HCT116 (cell line): ENCODE results near the gene ACP1. TPM values are rescaled to one million over a fixed set of nuclear protein-coding genes. Genes with fewer than 3 reads are reported as not detected.

Experiments
- ATAC-seq: fragments of 200-7000 bp; cut with Tn5 transposase; 2 replicates; pipeline ENCODE4 v1.9.1; 2020; ENCODE audit warnings: mild to moderate bottlenecking, moderate library complexity
- BruUV-seq: library from RNA; stranded (reverse); fragments of 400-500 nt; replicated peaks from 2 replicates; lab custom pipeline; 2021; lab: Mats Ljungman, UMichigan
- CTCF ChIA-PET: fragments of 300-600 bp; sonication (Branson Sonifier 250); formaldehyde crosslinking; loops from one replicate; lab custom pipeline; 2021; ENCODE audit warnings: antibody characterized with exemption; lab: Charles Lee
- POLR2A ChIA-PET: fragments of 300-600, 350-600 bp; sonication (Branson Sonifier 250); formaldehyde crosslinking; loops from one replicate; lab custom pipeline; 2021; ENCODE audit warnings: antibody characterized with exemption; lab: Charles Lee
- RAD21 ChIA-PET, 2 experiments: fragments of 300-600 bp; sonication (Branson Sonifier 250); formaldehyde crosslinking; loops; one replicate each; lab custom pipeline; 2023; ENCODE audit warnings: low total read pairs in 2 of 2; ENCODE audit not compliant: uncharacterized antibody in 2 of 2, unreplicated experiment in 2 of 2, low non-redundant PET in 1 of 2; lab: Charles Lee
- DNase-seq: peaks from one replicate; pipeline ENCODE4 v3.0.0-alpha.2; 2010; ENCODE audit warnings: low read depth, low spot score
- H2AFZ ChIP-seq: fragments of 200-600 bp; shearing (Covaris generic), sonication (generic); 2 replicates; pipeline ENCODE4 v1.6.1; 2017; ENCODE audit warnings: low read depth, mixed run types, mixed read lengths, antibody characterized with exemption, low read length; ENCODE audit not compliant: poor library complexity, severe bottlenecking
- H3K27ac ChIP-seq: 2 replicates; pipeline ENCODE4 v1.5.1; 2012; ENCODE audit warnings: low read depth, low read length
- H3K27me3 ChIP-seq: fragments of 200-600 bp; sonication (generic); 2 replicates; pipeline ENCODE4 v1.6.1; 2016; ENCODE audit warnings: mixed run types, low read length, mixed read lengths; ENCODE audit not compliant: insufficient read depth
- H3K36me3 ChIP-seq, 2 experiments: fragments of 200-500 bp in 1 of 2; fragments of 200-600 bp in 1 of 2; sonication (Bioruptor generic) in 1 of 2; sonication (generic) in 1 of 2; 2 replicates each; pipeline versions ENCODE4 v1.5.1 to v1.6.1; 2014 to 2016; ENCODE audit warnings: low read length in 2 of 2, inconsistent platforms in 1 of 2, mixed read lengths in 1 of 2, mixed run types in 1 of 2; ENCODE audit not compliant: insufficient read depth in 2 of 2, control insufficient read depth in 1 of 2
- H3K4me1 ChIP-seq, 2 experiments: fragments of 200-600 bp in 1 of 2; sonication (generic) in 1 of 2; 2 replicates each; pipeline versions ENCODE4 v1.5.1 to v1.6.1; 2012 to 2017; ENCODE audit warnings: low read length in 2 of 2, inconsistent platforms in 1 of 2, mild to moderate bottlenecking in 1 of 2, mixed read lengths in 1 of 2, mixed run types in 1 of 2, moderate library complexity in 1 of 2; ENCODE audit not compliant: insufficient read depth in 2 of 2, control insufficient read depth in 1 of 2
- H3K4me2 ChIP-seq: fragments of 200-600 bp; sonication (generic); 2 replicates; pipeline ENCODE4 v1.6.1; 2017; ENCODE audit warnings: mixed run types, low read length, mixed read lengths
- H3K4me3 ChIP-seq, 2 experiments: fragments of 200-600 bp in 1 of 2; sonication (generic) in 1 of 2; replicated peaks in 1 of 2; 2 replicates each; pipeline ENCODE4 v1.5.1; 2011 to 2016; ENCODE audit warnings: low read length in 2 of 2, control low read depth in 1 of 2, low read depth in 1 of 2, mild to moderate bottlenecking in 1 of 2, mixed read lengths in 1 of 2, mixed run types in 1 of 2
- H3K79me2 ChIP-seq: fragments of 200-600 bp; sonication (generic); 2 replicates; pipeline ENCODE4 v1.6.1; 2017; ENCODE audit warnings: mild to moderate bottlenecking, mixed run types, low read length, moderate library complexity, mixed read lengths; ENCODE audit not compliant: insufficient read depth
- H3K9ac ChIP-seq: fragments of 200-600 bp; sonication (generic); 2 replicates; pipeline ENCODE4 v1.6.1; 2016; ENCODE audit warnings: low read length, mixed read lengths
- H3K9me2 ChIP-seq: fragments of 200-600 bp; sonication (generic), shearing (Covaris generic); 2 replicates; pipeline ENCODE4 v1.6.1; 2017; ENCODE audit warnings: mixed run types, mild to moderate bottlenecking, moderate library complexity; ENCODE audit not compliant: insufficient read depth
- H3K9me3 ChIP-seq, 2 experiments: fragments of 200-500 bp in 1 of 2; fragments of 200-600 bp in 1 of 2; sonication (Bioruptor generic) in 1 of 2; sonication (generic) in 1 of 2; 2 replicates each; pipeline ENCODE4 v1.6.1; 2014 to 2017; ENCODE audit warnings: low read length in 2 of 2, mixed read lengths in 2 of 2, inconsistent platforms in 1 of 2, low read depth in 1 of 2, mild to moderate bottlenecking in 1 of 2, mixed run types in 1 of 2, moderate library complexity in 1 of 2; ENCODE audit not compliant: control insufficient read depth in 1 of 2, insufficient read depth in 1 of 2
- H4K20me1 ChIP-seq: fragments of 200-600 bp; sonication (generic), shearing (Covaris generic); 2 replicates; pipeline ENCODE4 v1.6.1; 2017; ENCODE audit warnings: mixed run types, mild to moderate bottlenecking, moderate library complexity; ENCODE audit not compliant: insufficient read depth
- ATF3 ChIP-seq: IDR thresholded peaks from 2 replicates; pipeline ENCODE4 v1.6.1; 2012
- ELF1 ChIP-seq: IDR thresholded peaks from 2 replicates; pipeline ENCODE4 v1.6.1; 2012; ENCODE audit warnings: low read depth, borderline replicate concordance
- EZH2phosphoT487 ChIP-seq: fragments of 200-600 bp; IDR thresholded peaks from 2 replicates; pipeline ENCODE4 v1.6.1; 2018; ENCODE audit warnings: antibody characterized with exemption, borderline replicate concordance
- FOSL1 ChIP-seq: IDR thresholded peaks from 2 replicates; pipeline ENCODE4 v1.6.1; 2012; ENCODE audit warnings: low read depth
- JUND ChIP-seq: IDR thresholded peaks from 2 replicates; pipeline ENCODE4 v1.6.1; 2012
- POLR2A ChIP-seq: IDR thresholded peaks from 2 replicates; pipeline ENCODE4 v1.7.0; 2011; ENCODE audit warnings: borderline replicate concordance; ENCODE audit not compliant: insufficient read depth, insufficient read length; ENCODE audit errors: extremely low read depth
- SP1 ChIP-seq: IDR thresholded peaks from 2 replicates; pipeline ENCODE4 v1.6.1; 2012; ENCODE audit warnings: low read depth
- SRF ChIP-seq: IDR thresholded peaks from 2 replicates; pipeline ENCODE4 v1.6.1; 2012; ENCODE audit warnings: low read depth
- TCF7L2 ChIP-seq: IDR thresholded peaks from 2 replicates; pipeline ENCODE4 v1.7.0; 2011; ENCODE audit warnings: borderline replicate concordance, inconsistent platforms; ENCODE audit not compliant: insufficient read depth, insufficient read length; ENCODE audit errors: extremely low read depth
- YY1 ChIP-seq: IDR thresholded peaks from 2 replicates; pipeline ENCODE4 v1.6.1; 2011; ENCODE audit warnings: low read length, low read depth, moderate library complexity, mild to moderate bottlenecking; ENCODE audit not compliant: insufficient replicate concordance; ENCODE audit errors: extremely low read depth
- intact Hi-C: fragments of 100-400 bp; cut with micrococcal nuclease; formaldehyde crosslinking; loops from 2 replicates; pipeline ENCODE4 v1.10.0; 2022
- total RNA-seq: library from RNA; stranded (reverse); gene quantifications from one replicate; pipeline ENCODE4 v1.2.1, GENCODE V29; 2021; ENCODE audit not compliant: unreplicated experiment
- TF ChIP-seq, protein P1 (sequence below), 3 experiments: fragments of 200-600 bp in 1 of 3; sonication (generic) in 1 of 3; IDR thresholded peaks in 2 of 3; conservative IDR thresholded peaks in 1 of 3; 2 replicates each; pipeline ENCODE4 v1.5.1; 2012 to 2017; ENCODE audit warnings: low read depth in 2 of 3, low read length in 2 of 3, antibody characterized with exemption in 1 of 3, borderline replicate concordance in 1 of 3, control low read depth in 1 of 3, mild to moderate bottlenecking in 1 of 3, mixed read lengths in 1 of 3, mixed run types in 1 of 3, moderate library complexity in 1 of 3; ENCODE audit not compliant: insufficient read depth in 1 of 3
- TF ChIP-seq, protein P2 (sequence below): IDR thresholded peaks from 2 replicates; pipeline ENCODE4 v1.6.1; 2011; ENCODE audit warnings: mild to moderate bottlenecking, low read length, moderate library complexity; ENCODE audit not compliant: insufficient replicate concordance; ENCODE audit errors: extremely low read depth

Gene ACP1
- total RNA-seq, 1 experiment from 2014 or later: 113 TPM

- Histone ChIP-seq H3K9ac (no peak overlapping the region), H3K4me1 (no peaks in the 10 kb centered on the region), H3K79me2 (peaks cover 10% of the 10 kb centered on the region; the same call in 1 of the 2 replicates), H3K9me2 (no peaks in the 10 kb centered on the region), H3K9me3 (no peaks in the 10 kb centered on the region), H2AFZ (no peak overlapping the region), H3K36me3 (peaks cover 7 to 14% of the 10 kb centered on the region in 2 experiments; a peak in 2 of 4 replicates), H4K20me1 (0 out of 2 replicates have a peak, but pooled peaks cover 1% of the 10 kb centered on the region), H3K27me3 (no peaks in the 10 kb centered on the region), H3K4me2 (no peak overlapping the region), H3K27ac (no peak overlapping the region), H3K4me3 (no peak overlapping the region)
- no peak for DNase-seq
- ChIA-PET RAD21 (no interaction called here), POLR2A (no interaction called here), CTCF (no interaction called here)
- no TSS peak for BruUV-seq
- no peak for ATAC-seq
- intact Hi-C loops: no loop called here
- no peak for TF ChIP-seq SP1
- no peak for TF ChIP-seq JUND
- TF ChIP-seq ATF3: no peak
- no peak for TF ChIP-seq FOSL1
- no peak for TF ChIP-seq TCF7L2
- TF ChIP-seq ELF1: no peak
Measured at GRCh38 chr2:284896-285492, 20.2 kb downstream of the ACP1 start.

- intact Hi-C loops: no loop called here
- no peaks in the 10 kb centered on the region for H3K27me3 ChIP-seq
- POLR2A ChIA-PET: no interaction called here
- no peak overlapping the region for H3K27ac ChIP-seq
- RAD21 ChIA-PET: no interaction called here
- H3K4me2 ChIP-seq: no peak overlapping the region
- no peaks in the 10 kb centered on the region for H3K9me3 ChIP-seq
- H3K36me3 ChIP-seq: peaks cover 3 to 9% of the 10 kb centered on the region in 2 experiments; a peak in 1 of 4 replicates
- no peak for ATAC-seq
- no peaks in the 10 kb centered on the region for H3K9me2 ChIP-seq
- H2AFZ ChIP-seq: no peak overlapping the region
- no peaks in the 10 kb centered on the region for H4K20me1 ChIP-seq
- CTCF ChIA-PET: no interaction called here
- H3K9ac ChIP-seq: no peak overlapping the region
- TF ChIP-seq, protein P1, sequence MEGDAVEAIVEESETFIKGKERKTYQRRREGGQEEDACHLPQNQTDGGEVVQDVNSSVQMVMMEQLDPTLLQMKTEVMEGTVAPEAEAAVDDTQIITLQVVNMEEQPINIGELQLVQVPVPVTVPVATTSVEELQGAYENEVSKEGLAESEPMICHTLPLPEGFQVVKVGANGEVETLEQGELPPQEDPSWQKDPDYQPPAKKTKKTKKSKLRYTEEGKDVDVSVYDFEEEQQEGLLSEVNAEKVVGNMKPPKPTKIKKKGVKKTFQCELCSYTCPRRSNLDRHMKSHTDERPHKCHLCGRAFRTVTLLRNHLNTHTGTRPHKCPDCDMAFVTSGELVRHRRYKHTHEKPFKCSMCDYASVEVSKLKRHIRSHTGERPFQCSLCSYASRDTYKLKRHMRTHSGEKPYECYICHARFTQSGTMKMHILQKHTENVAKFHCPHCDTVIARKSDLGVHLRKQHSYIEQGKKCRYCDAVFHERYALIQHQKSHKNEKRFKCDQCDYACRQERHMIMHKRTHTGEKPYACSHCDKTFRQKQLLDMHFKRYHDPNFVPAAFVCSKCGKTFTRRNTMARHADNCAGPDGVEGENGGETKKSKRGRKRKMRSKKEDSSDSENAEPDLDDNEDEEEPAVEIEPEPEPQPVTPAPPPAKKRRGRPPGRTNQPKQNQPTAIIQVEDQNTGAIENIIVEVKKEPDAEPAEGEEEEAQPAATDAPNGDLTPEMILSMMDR (IDR thresholded peaks at IDR 0.05 in 2 of 3, conservative IDR thresholded peaks at IDR 0.05 in 1 of 3; ENCODE audit: borderline replicate concordance in 1 of 3, insufficient read depth in 1 of 3, low read depth in 2 of 3, low read length in 2 of 3): no peak
- TF ChIP-seq YY1: no peak
- no peak for TF ChIP-seq POLR2A
- TF ChIP-seq ATF3: no peak
- TF ChIP-seq SP1: no peak
- TF ChIP-seq, protein P2, sequence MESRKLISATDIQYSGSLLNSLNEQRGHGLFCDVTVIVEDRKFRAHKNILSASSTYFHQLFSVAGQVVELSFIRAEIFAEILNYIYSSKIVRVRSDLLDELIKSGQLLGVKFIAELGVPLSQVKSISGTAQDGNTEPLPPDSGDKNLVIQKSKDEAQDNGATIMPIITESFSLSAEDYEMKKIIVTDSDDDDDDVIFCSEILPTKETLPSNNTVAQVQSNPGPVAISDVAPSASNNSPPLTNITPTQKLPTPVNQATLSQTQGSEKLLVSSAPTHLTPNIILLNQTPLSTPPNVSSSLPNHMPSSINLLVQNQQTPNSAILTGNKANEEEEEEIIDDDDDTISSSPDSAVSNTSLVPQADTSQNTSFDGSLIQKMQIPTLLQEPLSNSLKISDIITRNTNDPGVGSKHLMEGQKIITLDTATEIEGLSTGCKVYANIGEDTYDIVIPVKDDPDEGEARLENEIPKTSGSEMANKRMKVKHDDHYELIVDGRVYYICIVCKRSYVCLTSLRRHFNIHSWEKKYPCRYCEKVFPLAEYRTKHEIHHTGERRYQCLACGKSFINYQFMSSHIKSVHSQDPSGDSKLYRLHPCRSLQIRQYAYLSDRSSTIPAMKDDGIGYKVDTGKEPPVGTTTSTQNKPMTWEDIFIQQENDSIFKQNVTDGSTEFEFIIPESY: no peak
- TF ChIP-seq FOSL1: no peak
- TF ChIP-seq EZH2phosphoT487: no peak
- no peak for TF ChIP-seq SRF
- no peak for DNase-seq
- BruUV-seq: no TSS peak
- no peaks in the 10 kb centered on the region for H3K4me1 ChIP-seq
- no peak overlapping the region for H3K4me3 ChIP-seq
- peaks cover 5% of the 10 kb centered on the region; the same call in 1 of the 2 replicates for H3K79me2 ChIP-seq
Measured at GRCh38 chr2:285531-285930, 20.8 kb downstream of the ACP1 start.
